Naive thymus-derived CD4-positive, alpha-beta T cell (primary cell): ENCODE measurements around the gene CCDC192. TPM values are rescaled to one million over a fixed set of nuclear protein-coding genes. Genes with fewer than 3 reads are reported as not detected.
"Not testable (repeated sequence)": the region's sequence is repeated elsewhere in the genome, so short reads cannot be mapped to it uniquely, and the experiment has no call there.

Source experiments
- ATAC-seq: fragments of 150-1000 bp; cut with Tn5 transposase; 2 replicates; pipeline ENCODE4 v1.10.0; 2021; ENCODE audit warnings: mild to moderate bottlenecking, moderate library complexity
- CTCF ChIA-PET: fragments of 350-600 bp; sonication (Branson Sonifier 250); formaldehyde crosslinking; loops from one replicate; lab custom pipeline; 2021; ENCODE audit warnings: antibody characterized with exemption; lab: Charles Lee
- POLR2A ChIA-PET: fragments of 350-600 bp; sonication (Branson Sonifier 250); formaldehyde crosslinking; loops from one replicate; lab custom pipeline; 2021; ENCODE audit warnings: antibody characterized with exemption, inconsistent platforms; lab: Charles Lee
- DNase-seq, 9 donors: peaks; one replicate each; pipeline versions ENCODE4 v3.0.0 to v3.0.0-alpha.2; 2020 to 2022; ENCODE audit warnings: mixed read lengths in 1 of 9
- H3K27ac ChIP-seq: one replicate; pipeline ENCODE4 v1.7.0; 2013; ENCODE audit warnings: mild to moderate bottlenecking, low read depth, low read length, moderate library complexity
- H3K27me3 ChIP-seq, 2 donors: one replicate each; pipeline ENCODE4 v1.7.0; 2013; ENCODE audit warnings: low read length in 2 of 2, mild to moderate bottlenecking in 2 of 2, moderate library complexity in 2 of 2; ENCODE audit not compliant: control insufficient read depth in 2 of 2, insufficient read depth in 2 of 2
- H3K36me3 ChIP-seq, 3 experiments: 1 replicate in 2 of 3; 2 replicates in 1 of 3; pipeline ENCODE4 v1.7.0; 2013; ENCODE audit warnings: low read length in 3 of 3, mild to moderate bottlenecking in 3 of 3, moderate library complexity in 1 of 3; ENCODE audit not compliant: insufficient read depth in 3 of 3, control insufficient read depth in 2 of 3
- H3K4me1 ChIP-seq, 2 donors: one replicate each; pipeline ENCODE4 v1.7.0; 2013; ENCODE audit warnings: low read length in 2 of 2, mild to moderate bottlenecking in 2 of 2, moderate library complexity in 1 of 2; ENCODE audit not compliant: control insufficient read depth in 2 of 2, insufficient read depth in 2 of 2
- H3K4me3 ChIP-seq: 2 replicates; pipeline ENCODE4 v1.7.0; 2013; ENCODE audit warnings: mild to moderate bottlenecking, low read length
- H3K9me3 ChIP-seq, 3 experiments: 1 replicate in 2 of 3; 2 replicates in 1 of 3; pipeline ENCODE4 v1.7.0; 2013; ENCODE audit warnings: low read length in 3 of 3; ENCODE audit not compliant: control insufficient read depth in 2 of 3
- H3K27ac Mint-ChIP-seq, 9 donors: one replicate each; pipeline ENCODE4 v1.8.0; 2020 to 2022; ENCODE audit warnings: mixed read lengths in 9 of 9, mild to moderate bottlenecking in 8 of 9, moderate library complexity in 5 of 9, inconsistent platforms in 2 of 9
- H3K27me3 Mint-ChIP-seq, 5 donors: one replicate each; pipeline ENCODE4 v1.8.0; 2021 to 2022; ENCODE audit warnings: mixed read lengths in 5 of 5, mild to moderate bottlenecking in 1 of 5
- H3K36me3 Mint-ChIP-seq, 5 donors: one replicate each; pipeline ENCODE4 v1.8.0; 2020 to 2022; ENCODE audit warnings: mixed read lengths in 5 of 5, mild to moderate bottlenecking in 3 of 5, inconsistent platforms in 1 of 5
- H3K4me1 Mint-ChIP-seq, 7 donors: one replicate each; pipeline ENCODE4 v1.8.0; 2020 to 2022; ENCODE audit warnings: mixed read lengths in 7 of 7, mild to moderate bottlenecking in 3 of 7, inconsistent platforms in 1 of 7
- H3K4me3 Mint-ChIP-seq, 10 donors: one replicate each; pipeline ENCODE4 v1.8.0; 2020 to 2022; ENCODE audit warnings: mild to moderate bottlenecking in 10 of 10, mixed read lengths in 10 of 10, moderate library complexity in 6 of 10, inconsistent platforms in 2 of 10
- H3K9me3 Mint-ChIP-seq, 11 donors: one replicate each; pipeline ENCODE4 v1.8.0; 2020 to 2022; ENCODE audit warnings: mixed read lengths in 11 of 11, mild to moderate bottlenecking in 4 of 11, inconsistent platforms in 1 of 11, moderate library complexity in 1 of 11
- intact Hi-C, 2 donors: fragments of 100-400 bp; cut with micrococcal nuclease; formaldehyde crosslinking; loops; one replicate each; pipeline ENCODE4 v1.15.1; 2023
- polyA plus RNA-seq, 2 donors: library from polyadenylated mRNA; unstranded; fragments of 300-500 nt; fragmentation: Illumina TruSeq; gene quantifications; one replicate each; pipeline ENCODE4 v1.2.3, GENCODE V29; 2021
- total RNA-seq, 6 experiments: library from RNA in 5 of 6; stranded (reverse) in 5 of 6; gene quantifications; 1 replicate in 5 of 6; 2 replicates in 1 of 6; pipeline ENCODE4 v1.2.3 and lab custom pipeline; 2021 to 2026

The CCDC192 gene
- total and polyA plus RNA-seq, 7 experiments from 2014 or later: not detected

DNA sequence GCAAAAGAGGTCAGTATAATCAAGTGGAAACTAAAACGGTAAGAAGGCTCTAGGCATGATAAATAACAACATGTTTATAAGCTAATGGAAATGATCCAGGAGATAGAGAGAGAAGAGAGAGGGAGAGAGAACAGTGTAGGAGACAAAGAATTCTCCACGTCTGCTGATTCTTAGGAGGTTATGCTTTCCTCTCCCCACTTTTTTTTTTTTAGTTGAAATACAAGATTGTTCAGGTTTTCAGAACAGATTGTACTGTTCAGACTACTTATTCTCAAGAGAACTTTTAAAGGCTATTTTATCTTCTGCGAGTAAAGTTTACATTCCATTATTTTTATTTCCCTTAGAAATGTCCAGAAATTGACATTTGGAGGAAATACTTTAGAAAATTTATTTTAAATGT, 4.0 kb downstream of the CCDC192 start:
- Mint-ChIP-seq H3K9me3 (peaks cover 0 to 2% (median 0%) of the 10 kb centered on the region in 11 donors), H3K27ac (no peak overlapping the region), H3K27me3 (peaks cover under 1 to 28% (median 13%) of the 10 kb centered on the region in 5 donors), H3K4me1 (no peaks in the 10 kb centered on the region), H3K36me3 (no peaks in the 10 kb centered on the region), H3K4me3 (no peak overlapping the region)
- Histone ChIP-seq H3K36me3 (no peaks in the 10 kb centered on the region), H3K9me3 (no peaks in the 10 kb centered on the region), H3K27ac (no peak overlapping the region), H3K4me1 (no peaks in the 10 kb centered on the region), H3K27me3 (no peaks in the 10 kb centered on the region), H3K4me3 (no peak overlapping the region)
- intact Hi-C loops: no loop called here
- ChIA-PET POLR2A (no interaction called here), CTCF (no interaction called here)
- ATAC-seq: no peak
- no peak for DNase-seq

DNA sequence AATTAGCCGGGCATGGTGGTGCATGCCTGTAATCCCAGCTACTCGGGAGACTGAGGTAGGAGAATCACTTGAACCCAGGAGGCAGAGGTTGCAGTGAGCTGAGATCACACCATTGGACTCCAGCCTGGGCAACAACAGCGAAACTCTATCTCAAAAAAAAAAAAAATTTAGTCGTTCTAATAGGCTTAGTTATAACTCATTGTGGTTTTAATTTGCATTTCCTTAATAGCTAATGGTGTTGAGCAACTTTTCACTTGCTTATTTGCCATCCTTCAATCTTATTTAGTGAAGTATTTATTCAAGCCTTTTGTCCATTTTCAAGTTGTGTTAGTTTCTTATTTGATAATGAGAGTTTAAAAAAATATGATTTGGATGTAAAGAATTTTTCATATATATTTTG, 9.9 kb downstream of the CCDC192 start:
- H3K4me3 ChIP-seq, H3K36me3 Mint-ChIP-seq, CTCF ChIA-PET, H3K9me3 ChIP-seq, H3K9me3 Mint-ChIP-seq, H3K4me1 ChIP-seq, intact Hi-C loops, H3K4me1 Mint-ChIP-seq, H3K27ac ChIP-seq, POLR2A ChIA-PET, H3K36me3 ChIP-seq, H3K4me3 Mint-ChIP-seq, ATAC-seq, H3K27ac Mint-ChIP-seq, DNase-seq, H3K27me3 ChIP-seq: not testable (repeated sequence)
- H3K27me3 Mint-ChIP-seq: peaks cover 8 to 26% (median 12%) of the 10 kb centered on the region in 5 donors

DNA sequence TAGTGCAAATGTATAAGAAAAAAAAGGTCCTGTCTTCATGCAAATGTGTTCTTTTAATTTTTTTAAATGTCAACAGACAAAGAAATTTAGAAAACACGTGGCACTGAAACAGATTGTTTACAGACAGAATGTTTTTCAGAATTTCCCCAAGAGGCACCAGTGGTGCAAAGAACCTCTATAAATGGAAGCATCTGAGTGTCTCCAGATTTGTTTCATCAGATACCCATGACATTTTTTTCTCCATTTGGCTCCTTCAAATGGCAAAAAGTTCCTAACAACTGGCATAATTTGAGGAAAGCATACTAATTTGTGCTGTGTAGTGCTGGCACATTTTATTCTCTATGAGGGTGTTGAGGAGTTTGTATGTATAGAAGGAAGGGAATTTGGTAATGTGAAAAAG, 15.0 kb downstream of the CCDC192 start:
- peaks cover 3 to 20% (median 11%) of the 10 kb centered on the region in 11 donors for H3K9me3 Mint-ChIP-seq
- no peak for ATAC-seq
- CTCF ChIA-PET: no interaction called here

DNA sequence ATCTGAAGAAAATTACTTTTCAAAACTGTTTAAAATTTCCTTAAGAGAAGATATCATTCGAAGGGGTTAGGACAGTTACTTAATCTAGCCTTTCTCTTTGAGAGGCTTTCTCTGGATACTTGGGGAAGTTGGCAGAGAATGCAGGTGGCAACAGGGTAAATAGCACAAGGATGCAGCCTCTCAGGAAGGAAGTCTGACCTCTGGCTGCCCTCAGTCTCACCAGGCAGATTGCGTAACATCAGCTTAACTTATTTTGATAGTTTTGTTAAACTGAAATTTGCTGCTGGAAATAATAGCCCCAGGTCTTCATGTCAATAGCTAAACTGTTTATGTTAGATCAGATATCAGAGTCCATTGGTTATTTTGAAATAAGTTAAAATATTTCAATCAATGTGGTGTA, 20.4 kb downstream of the CCDC192 start:
- H3K27ac ChIP-seq: no peak overlapping the region
- H3K36me3 ChIP-seq: no peaks in the 10 kb centered on the region
- peaks cover 3 to 20% (median 10%) of the 10 kb centered on the region in 11 donors for H3K9me3 Mint-ChIP-seq
- CTCF ChIA-PET: no interaction called here
- H3K4me3 ChIP-seq: no peak overlapping the region
- DNase-seq (no peak), ATAC-seq (no peak)
- no peak overlapping the region for H3K4me3 Mint-ChIP-seq
- H3K4me1 ChIP-seq: no peaks in the 10 kb centered on the region
- intact Hi-C loops: no loop called here
- POLR2A ChIA-PET: no interaction called here
- no peaks in the 10 kb centered on the region for H3K36me3 Mint-ChIP-seq
- peaks cover 0 to 12% (median 9%) of the 10 kb centered on the region in 5 donors for H3K27me3 Mint-ChIP-seq
- no peak overlapping the region for H3K27ac Mint-ChIP-seq
- no peaks in the 10 kb centered on the region for H3K4me1 Mint-ChIP-seq
- no peaks in the 10 kb centered on the region for H3K27me3 ChIP-seq
- H3K9me3 ChIP-seq: no peaks in the 10 kb centered on the region

More for the DNA sequence above, 15.0 kb downstream of the CCDC192 start:
- H3K36me3 Mint-ChIP-seq: no peaks in the 10 kb centered on the region
- Histone ChIP-seq H3K4me1 (no peaks in the 10 kb centered on the region), H3K27me3 (no peaks in the 10 kb centered on the region), H3K4me3 (no peak overlapping the region), H3K9me3 (no peaks in the 10 kb centered on the region), H3K27ac (no peak overlapping the region), H3K36me3 (no peaks in the 10 kb centered on the region)
- H3K4me3 Mint-ChIP-seq: no peak overlapping the region
- no peak for DNase-seq
- intact Hi-C loops: no loop called here
- no peak overlapping the region for H3K27ac Mint-ChIP-seq
- peaks cover 0 to 1% (median 0%) of the 10 kb centered on the region in 7 donors for H3K4me1 Mint-ChIP-seq
- POLR2A ChIA-PET: no interaction called here
- H3K27me3 Mint-ChIP-seq: peaks cover 8 to 25% (median 14%) of the 10 kb centered on the region in 5 donors

DNA sequence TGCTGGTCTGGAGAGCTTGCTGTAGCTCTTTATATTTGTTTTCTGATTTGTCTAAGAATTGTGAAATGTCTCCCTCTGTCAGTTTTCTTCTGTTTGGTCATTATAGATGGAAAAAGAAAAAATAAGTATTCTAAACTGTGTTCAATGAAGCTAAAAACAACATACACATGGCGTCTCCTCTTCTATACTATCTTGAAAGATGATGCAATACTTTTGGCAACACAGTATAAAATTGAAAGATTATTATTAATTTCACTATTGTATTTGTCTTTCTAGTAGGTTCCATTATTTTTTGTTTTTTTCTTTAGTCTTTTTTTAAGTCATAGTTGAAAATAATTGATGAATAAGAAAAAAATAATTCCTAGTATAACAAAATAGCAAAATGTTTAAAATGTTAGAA, 22.5 kb downstream of the CCDC192 start:
- intact Hi-C loops: no loop called here
- Histone ChIP-seq H3K27me3 (no peaks in the 10 kb centered on the region), H3K36me3 (no peaks in the 10 kb centered on the region), H3K4me1 (no peaks in the 10 kb centered on the region), H3K27ac (no peak overlapping the region), H3K4me3 (no peak overlapping the region), H3K9me3 (no peaks in the 10 kb centered on the region)
- Mint-ChIP-seq H3K4me3 (no peak overlapping the region), H3K27ac (no peak overlapping the region), H3K4me1 (no peaks in the 10 kb centered on the region), H3K36me3 (no peaks in the 10 kb centered on the region), H3K27me3 (peaks cover 0 to 9% (median 5%) of the 10 kb centered on the region in 5 donors), H3K9me3 (peaks cover 3 to 15% (median 7%) of the 10 kb centered on the region in 11 donors)
- ATAC-seq: no peak
- no peak for DNase-seq
- ChIA-PET CTCF (no interaction called here), POLR2A (no interaction called here)

DNA sequence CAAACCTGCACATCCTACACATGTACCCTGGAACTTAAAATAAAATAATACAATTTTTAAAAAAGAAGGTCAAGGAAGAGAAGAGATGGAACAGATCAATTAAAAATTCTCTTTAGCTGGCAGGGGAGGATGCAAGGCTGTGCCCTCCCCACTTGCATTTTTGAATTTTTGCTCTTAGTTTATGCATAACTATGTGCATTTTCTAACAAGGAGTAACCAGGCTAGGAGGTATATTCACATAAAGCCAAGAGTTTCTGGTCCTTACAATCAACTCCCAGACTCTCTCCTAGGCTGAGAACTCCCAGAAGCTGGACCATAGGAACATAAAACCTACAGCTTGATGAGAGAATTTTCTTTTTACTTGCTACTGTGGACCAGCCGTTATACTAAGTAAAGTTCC, 29.8 kb downstream of the CCDC192 start:
- H3K4me3 ChIP-seq: no peak overlapping the region
- no peak overlapping the region for H3K27ac ChIP-seq
- ATAC-seq (no peak), DNase-seq (no peak)
- CTCF ChIA-PET: no interaction called here
- POLR2A ChIA-PET: no interaction called here
- H3K27me3 ChIP-seq: no peaks in the 10 kb centered on the region
- H3K9me3 ChIP-seq: no peaks in the 10 kb centered on the region
- no peaks in the 10 kb centered on the region for H3K36me3 Mint-ChIP-seq
- no peak overlapping the region for H3K4me3 Mint-ChIP-seq
- intact Hi-C loops: no loop called here
- no peaks in the 10 kb centered on the region for H3K36me3 ChIP-seq
- peaks cover 0 to 8% (median 0%) of the 10 kb centered on the region in 11 donors for H3K9me3 Mint-ChIP-seq
- no peak overlapping the region for H3K27ac Mint-ChIP-seq
- peaks cover 0 to 6% (median 0%) of the 10 kb centered on the region in 5 donors for H3K27me3 Mint-ChIP-seq
- H3K4me1 ChIP-seq: no peaks in the 10 kb centered on the region
- no peaks in the 10 kb centered on the region for H3K4me1 Mint-ChIP-seq

DNA sequence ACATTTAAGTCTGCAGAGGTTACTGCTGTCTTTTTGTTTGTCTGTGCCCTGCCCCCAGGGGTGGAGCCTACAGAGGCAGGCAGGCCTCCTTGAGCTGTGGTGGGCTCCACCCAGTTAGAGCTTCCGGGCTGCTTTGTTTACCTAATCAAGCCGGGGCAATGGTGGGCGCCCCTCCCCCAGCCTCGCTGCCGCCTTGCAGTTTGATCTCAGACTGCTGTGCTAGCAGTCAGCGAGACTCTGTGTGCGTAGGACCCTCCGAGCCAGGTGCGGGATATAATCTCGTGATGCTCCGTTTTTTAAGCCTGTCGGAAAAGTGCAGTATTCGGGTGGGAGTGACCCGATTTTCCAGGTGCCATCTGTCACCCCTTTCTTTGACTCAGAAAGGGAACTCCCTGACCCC, 36.2 kb downstream of the CCDC192 start:
- ATAC-seq, H3K36me3 ChIP-seq, intact Hi-C loops, H3K4me1 ChIP-seq, H3K4me3 Mint-ChIP-seq, POLR2A ChIA-PET, H3K9me3 ChIP-seq, H3K36me3 Mint-ChIP-seq, DNase-seq, H3K27ac ChIP-seq, H3K9me3 Mint-ChIP-seq, H3K4me1 Mint-ChIP-seq, H3K4me3 ChIP-seq, CTCF ChIA-PET, H3K27me3 ChIP-seq, H3K27ac Mint-ChIP-seq: not testable (repeated sequence)
- H3K27me3 Mint-ChIP-seq: peaks cover 0 to 20% (median 10%) of the 10 kb centered on the region in 5 donors
